Bronchial epithelial cell (primary cell): Measurements from ENCODE around the gene BMX. TPM values are rescaled to one million over a fixed set of nuclear protein-coding genes. Genes with fewer than 3 reads are reported as not detected.
A peak's percentile ranks its signal among the peaks of the same experiment; 100 is the strongest.

Experiments used
- DNase-seq: peaks from one replicate; pipeline ENCODE4 v3.0.0-alpha.2; 2010; ENCODE audit warnings: low read depth
- FAIRE-seq: peaks from 2 replicates; lab custom pipeline; 2011; peaks lifted over from hg19 to GRCh38; lab: Jason Lieb, UNC
- H3K27me3 ChIP-seq: 2 replicates; pipeline ENCODE4 v1.5.1; 2011; ENCODE audit warnings: low read length; ENCODE audit not compliant: control insufficient read depth, insufficient read depth
- H3K36me3 ChIP-seq: 2 replicates; pipeline ENCODE4 v1.5.1; 2011; ENCODE audit warnings: low read length; ENCODE audit not compliant: control insufficient read depth, insufficient read depth
- H3K4me3 ChIP-seq: 2 replicates; pipeline ENCODE4 v1.5.1; 2011; ENCODE audit warnings: mild to moderate bottlenecking, low read depth, low read length, control low read depth
- CTCF ChIP-seq: IDR thresholded peaks from 2 replicates; pipeline ENCODE4 v1.5.1; 2011; ENCODE audit warnings: mild to moderate bottlenecking, moderate library complexity, low read length, control low read depth, inconsistent platforms; ENCODE audit not compliant: insufficient read depth, severe bottlenecking
- total RNA-seq: library from RNA; depleted of rRNA; stranded (reverse); fragments of >200 nt; gene quantifications from 2 replicates; pipeline ENCODE4 v1.2.1, GENCODE V29; 2014

The BMX gene
- total RNA-seq, 1 donor from 2014 or later: not detected

GRCh38 chrX:15546745-15547144 lies 46.1 kb downstream of the BMX start:
- no peak for FAIRE-seq
- no peak for DNase-seq
- TF ChIP-seq CTCF: no peak
- Histone ChIP-seq H3K27me3 (no peaks in the 10 kb centered on the region), H3K36me3 (no peaks in the 10 kb centered on the region), H3K4me3 (no peak overlapping the region)

- H3K27me3 ChIP-seq: no peaks in the 10 kb centered on the region
- TF ChIP-seq CTCF: no peak
- DNase-seq (no peak), FAIRE-seq (no peak)
- no peaks in the 10 kb centered on the region for H3K36me3 ChIP-seq
- no peak overlapping the region for H3K4me3 ChIP-seq
These were observed 46.7 kb downstream of the BMX start for GRCh38 chrX:15547356-15547755.

- no peaks in the 10 kb centered on the region for H3K27me3 ChIP-seq
- DNase-seq (no peak), FAIRE-seq (peak; percentile 84)
- H3K4me3 ChIP-seq: no peak overlapping the region
- TF ChIP-seq CTCF: no peak
- no peaks in the 10 kb centered on the region for H3K36me3 ChIP-seq
These were observed 48.8 kb downstream of the BMX start for GRCh38 chrX:15549189-15550012.

- DNase-seq: no peak
- H3K4me3 ChIP-seq: no peak overlapping the region
- no peaks in the 10 kb centered on the region for H3K27me3 ChIP-seq
- H3K36me3 ChIP-seq: no peaks in the 10 kb centered on the region
- TF ChIP-seq CTCF: no peak
- no peak for FAIRE-seq
These were observed 58.6 kb downstream of the BMX start for GRCh38 chrX:15559227-15559626.

- DNase-seq (no peak), FAIRE-seq (no peak)
- H3K4me3 ChIP-seq: no peak overlapping the region
- no peaks in the 10 kb centered on the region for H3K27me3 ChIP-seq
- no peaks in the 10 kb centered on the region for H3K36me3 ChIP-seq
- TF ChIP-seq CTCF: no peak
These were observed 60.3 kb downstream of the BMX start for GRCh38 chrX:15560924-15561323.

GRCh38 chrX:15563056-15563455 lies 62.4 kb downstream of the BMX start:
- Histone ChIP-seq H3K36me3 (no peaks in the 10 kb centered on the region), H3K4me3 (no peak overlapping the region), H3K27me3 (no peaks in the 10 kb centered on the region)
- no peak for TF ChIP-seq CTCF
- no peak for FAIRE-seq
- no peak for DNase-seq
